Rectal smooth muscle tissue (tissue), 1 donor: ENCODE data around the gene GALNT9.
"Not testable (repeated sequence)": the region's sequence is repeated elsewhere in the genome, so short reads cannot be mapped to it uniquely, and the experiment has no call there.

Source experiments
- H3K27ac ChIP-seq: one replicate; pipeline ENCODE4 v1.7.0; 2013; ENCODE audit warnings: low read depth, low read length, inconsistent platforms
- H3K27me3 ChIP-seq: one replicate; pipeline ENCODE4 v1.7.0; 2013; ENCODE audit warnings: low read length; ENCODE audit not compliant: control insufficient read depth, insufficient read depth
- H3K36me3 ChIP-seq: one replicate; pipeline ENCODE4 v1.7.0; 2013; ENCODE audit warnings: low read length; ENCODE audit not compliant: control insufficient read depth, insufficient read depth
- H3K4me1 ChIP-seq: one replicate; pipeline ENCODE4 v1.7.0; 2013; ENCODE audit warnings: low read length; ENCODE audit not compliant: control insufficient read depth, insufficient read depth
- H3K4me3 ChIP-seq: one replicate; pipeline ENCODE4 v1.7.0; 2013; ENCODE audit warnings: low read length
- H3K9ac ChIP-seq: one replicate; pipeline ENCODE4 v1.7.0; 2013; ENCODE audit warnings: low read length

The GALNT9 gene

GRCh38 chr12:132250707-132251106 is 78.7 kb downstream of the GALNT9 start:
- no peaks in the 10 kb centered on the region for H3K4me1 ChIP-seq
- H3K27me3 ChIP-seq = no peaks in the 10 kb centered on the region
- H3K36me3 ChIP-seq = no peaks in the 10 kb centered on the region
- no peak overlapping the region for H3K27ac ChIP-seq
- no peak overlapping the region for H3K9ac ChIP-seq
- no peak overlapping the region for H3K4me3 ChIP-seq

- Histone ChIP-seq H3K4me3 (no peak overlapping the region), H3K4me1 (no peaks in the 10 kb centered on the region), H3K36me3 (no peaks in the 10 kb centered on the region), H3K27me3 (no peaks in the 10 kb centered on the region), H3K27ac (no peak overlapping the region), H3K9ac (no peak overlapping the region)
Observed at GRCh38 chr12:132249689-132250478, 79.5 kb downstream of the GALNT9 start.

DNA sequence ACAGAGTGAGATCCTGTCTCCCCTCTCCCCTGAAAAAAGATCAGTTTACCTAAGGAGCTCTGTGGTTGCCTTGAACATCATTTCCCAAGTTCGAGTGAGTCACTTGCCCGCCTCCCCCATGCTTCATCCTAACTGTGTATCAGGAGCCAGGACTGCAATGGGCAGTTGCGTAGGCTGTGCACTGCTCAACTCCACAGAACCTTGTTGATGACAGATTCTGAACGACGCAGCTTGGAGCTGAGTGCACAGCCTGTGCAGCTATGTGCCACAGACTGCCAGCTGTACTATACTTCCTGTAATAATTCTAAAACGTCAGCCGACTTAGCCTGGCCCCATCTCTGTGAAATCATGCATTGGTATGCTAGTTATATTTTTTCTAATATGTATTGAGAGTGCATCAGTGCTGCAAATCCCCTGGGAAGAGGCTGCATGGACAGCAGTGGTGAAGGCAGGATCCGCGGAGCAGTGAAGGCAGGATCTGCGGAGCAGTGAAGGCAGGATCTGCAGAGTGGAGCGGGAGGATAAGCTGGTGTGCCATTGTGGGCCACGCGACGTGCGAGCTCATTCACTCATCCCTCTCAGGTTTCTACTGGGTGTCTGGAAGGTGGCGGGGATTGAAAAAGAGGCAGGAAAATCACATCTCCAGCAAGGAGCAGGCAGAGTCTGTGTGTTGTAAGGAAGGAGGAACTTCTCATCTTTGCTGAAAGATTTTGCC is 80.8 kb downstream of the GALNT9 start:
- H3K27me3 ChIP-seq = no peaks in the 10 kb centered on the region
- H3K4me1 ChIP-seq = no peaks in the 10 kb centered on the region
- no peaks in the 10 kb centered on the region for H3K36me3 ChIP-seq
- no peak overlapping the region for H3K27ac ChIP-seq
- H3K4me3 ChIP-seq = no peak overlapping the region
- H3K9ac ChIP-seq = no peak overlapping the region

DNA sequence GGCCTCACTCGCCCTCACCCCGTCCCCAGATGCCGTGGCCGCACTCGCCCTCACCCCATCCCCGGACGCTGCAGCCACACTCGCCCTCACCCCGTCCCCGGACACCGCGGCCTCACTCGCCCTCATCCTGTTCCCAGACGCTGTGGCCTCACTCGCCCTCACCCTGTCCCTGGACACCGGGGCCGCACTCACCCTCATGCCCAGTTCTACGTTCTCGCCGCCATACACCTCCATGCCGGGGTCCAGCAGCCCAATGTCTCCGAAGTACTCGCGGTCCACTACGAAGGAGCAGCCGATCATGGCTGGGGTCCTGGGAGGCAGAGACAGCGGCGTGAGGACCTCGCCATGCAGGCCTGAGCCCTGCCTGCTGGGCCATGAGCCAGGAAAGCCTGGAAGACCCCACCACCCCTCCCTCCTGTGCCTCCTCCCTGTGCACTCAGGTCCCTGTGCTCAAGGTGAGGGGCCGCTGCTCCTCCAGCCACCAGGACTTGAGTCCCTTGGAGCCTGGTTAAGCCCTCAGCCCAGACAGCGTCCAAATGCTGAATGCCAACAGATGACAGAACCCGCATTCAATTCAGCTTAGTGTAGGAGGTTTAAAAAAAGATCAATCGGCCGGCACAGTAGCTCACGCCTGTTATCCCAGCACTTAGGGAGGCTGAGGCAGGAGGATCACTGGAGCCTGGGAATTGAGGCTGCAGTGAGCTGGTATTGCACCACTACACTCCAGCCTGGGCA is 81.5 kb downstream of the GALNT9 start:
- Histone ChIP-seq H3K4me3 (no peak overlapping the region), H3K27me3 (no peaks in the 10 kb centered on the region), H3K4me1 (no peaks in the 10 kb centered on the region), H3K27ac (no peak overlapping the region), H3K9ac (no peak overlapping the region), H3K36me3 (no peaks in the 10 kb centered on the region)

GRCh38 chr12:132246997-132247717 is 82.2 kb downstream of the GALNT9 start:
- Histone ChIP-seq H3K4me3 (no peak overlapping the region), H3K4me1 (no peaks in the 10 kb centered on the region), H3K27me3 (no peaks in the 10 kb centered on the region), H3K9ac (no peak overlapping the region), H3K36me3 (no peaks in the 10 kb centered on the region), H3K27ac (no peak overlapping the region)

- Histone ChIP-seq H3K36me3 (no peaks in the 10 kb centered on the region), H3K4me3 (no peak overlapping the region), H3K27ac (no peak overlapping the region), H3K9ac (no peak overlapping the region), H3K4me1 (no peaks in the 10 kb centered on the region), H3K27me3 (no peaks in the 10 kb centered on the region)
Observed at GRCh38 chr12:132245521-132246101, 83.8 kb downstream of the GALNT9 start.

DNA sequence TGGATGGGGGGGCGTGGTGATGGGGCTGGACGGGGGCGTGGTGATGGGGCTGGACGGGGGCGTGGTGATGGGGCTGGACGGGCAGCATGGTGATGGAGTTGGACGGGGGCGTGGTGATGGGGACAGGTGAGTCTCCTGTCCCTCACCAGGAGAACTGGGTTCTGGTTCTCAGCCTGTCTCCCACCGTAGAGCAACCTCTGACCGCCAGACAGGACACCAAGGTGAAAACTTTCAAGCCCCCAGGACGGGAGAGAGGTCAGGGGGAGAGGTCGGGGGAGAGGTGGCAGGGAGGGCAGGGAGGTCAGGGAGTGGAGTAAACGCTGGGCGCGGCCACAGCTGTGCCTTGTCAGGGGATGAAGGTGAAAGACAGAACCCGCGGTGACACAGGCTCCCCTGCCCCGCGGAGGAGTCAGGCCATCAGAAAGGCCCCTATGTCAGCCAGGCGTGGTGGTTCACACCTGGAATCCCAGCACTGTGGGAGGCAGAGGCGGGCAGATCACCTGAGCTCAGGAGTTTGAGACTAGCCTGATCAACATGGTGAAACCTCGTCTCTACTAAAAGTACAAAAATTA is 84.6 kb downstream of the GALNT9 start:
- Histone ChIP-seq H3K27ac (no peak overlapping the region), H3K4me1 (no peaks in the 10 kb centered on the region), H3K36me3 (no peaks in the 10 kb centered on the region), H3K4me3 (no peak overlapping the region), H3K27me3 (no peaks in the 10 kb centered on the region), H3K9ac (no peak overlapping the region)

DNA sequence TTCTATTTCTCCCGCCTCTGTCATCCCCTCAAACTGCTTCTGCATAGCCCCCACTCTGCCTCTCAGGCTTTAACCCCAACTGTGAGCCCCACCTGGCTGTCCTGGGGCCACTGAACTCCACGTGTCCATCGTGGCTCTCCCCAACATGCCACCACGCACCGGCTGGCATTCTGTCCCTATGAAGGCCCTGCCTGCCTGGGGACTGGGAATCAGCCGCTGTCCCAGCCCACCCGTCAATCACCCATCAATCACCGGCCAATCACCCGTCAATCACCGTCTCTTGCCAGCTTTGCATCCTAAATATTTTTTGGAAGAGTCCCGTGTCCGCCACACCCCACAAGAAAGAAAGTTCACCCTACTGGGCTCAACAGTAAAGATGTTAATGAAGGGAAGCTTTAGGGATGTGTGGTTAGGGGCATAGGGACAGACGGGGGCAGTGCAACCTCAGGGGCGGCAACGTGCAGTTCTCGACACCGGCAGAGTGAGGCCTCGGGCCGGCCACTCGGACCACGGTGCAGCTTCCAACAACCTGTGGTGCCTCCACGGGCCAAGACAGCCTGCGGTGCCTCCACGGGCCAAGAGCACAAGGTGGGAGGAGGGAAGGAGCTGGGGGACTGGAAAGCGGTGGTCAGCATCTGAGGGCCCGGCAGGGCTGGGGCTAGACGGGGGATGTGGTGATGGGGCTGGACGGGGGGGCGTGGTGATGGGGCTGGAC is 85.6 kb downstream of the GALNT9 start:
- H3K27me3 ChIP-seq = no peaks in the 10 kb centered on the region
- no peak overlapping the region for H3K4me3 ChIP-seq

DNA sequence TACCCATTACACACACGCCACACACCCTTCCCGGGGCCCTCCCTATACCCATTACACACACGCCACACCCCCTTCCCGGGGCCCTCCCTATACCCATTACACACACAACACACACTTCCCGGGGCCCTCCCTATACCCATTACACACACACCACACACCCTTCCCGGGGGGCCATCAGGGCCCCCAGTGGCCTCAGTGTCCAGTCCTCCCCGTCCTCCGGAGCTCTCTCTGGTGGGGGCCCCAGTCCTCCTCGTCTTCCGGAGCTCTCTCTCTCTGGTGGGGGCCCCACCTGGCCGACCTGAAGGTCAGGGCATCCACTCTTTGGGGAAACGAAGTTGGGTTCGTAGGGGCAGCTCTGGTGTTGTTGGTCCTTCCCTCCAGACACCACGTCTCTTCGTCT is 86.2 kb downstream of the GALNT9 start:
- not testable (repeated sequence) for H3K27me3 ChIP-seq, H3K36me3 ChIP-seq

More for the DNA sequence above, 85.6 kb downstream of the GALNT9 start:
- Histone ChIP-seq H3K9ac (no peak overlapping the region), H3K27ac (no peak overlapping the region), H3K4me1 (no peaks in the 10 kb centered on the region), H3K36me3 (no peaks in the 10 kb centered on the region)

DNA sequence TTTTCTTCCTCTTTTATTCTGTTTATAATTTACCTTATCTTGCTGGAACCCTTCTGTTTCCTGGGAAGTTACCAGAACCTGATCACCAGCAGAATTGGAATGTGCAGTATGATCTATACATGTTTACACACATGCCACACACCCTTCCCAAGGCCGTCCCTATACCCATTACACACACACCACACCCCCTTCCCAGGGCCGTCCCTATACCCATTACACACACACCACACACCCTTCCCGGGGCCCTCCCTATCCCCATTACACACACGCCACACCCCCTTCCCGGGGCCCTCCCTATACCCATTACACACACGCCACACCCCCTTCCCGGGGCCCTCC is 88.8 kb downstream of the GALNT9 start:
- H3K4me3 ChIP-seq, H3K4me1 ChIP-seq, H3K36me3 ChIP-seq, H3K27me3 ChIP-seq, H3K9ac ChIP-seq, H3K27ac ChIP-seq: not testable (repeated sequence)

More for the DNA sequence above, 86.2 kb downstream of the GALNT9 start:
- H3K9ac ChIP-seq, H3K4me1 ChIP-seq, H3K27ac ChIP-seq, H3K4me3 ChIP-seq: not testable (repeated sequence)
